HT-29 (cell line): ENCODE results near the gene TBC1D5. TPM values are rescaled to one million over a fixed set of nuclear protein-coding genes. Genes with fewer than 3 reads are reported as not detected.
"Not testable (repeated sequence)": the region's sequence is repeated elsewhere in the genome, so short reads cannot be mapped to it uniquely, and the experiment has no call there.

Experiments used
- DNase-seq: peaks from one replicate; pipeline ENCODE4 v3.0.0-alpha.2; 2015; ENCODE audit warnings: low spot score
- total RNA-seq: library from RNA; depleted of rRNA; stranded (reverse); fragments of >200 nt; shearing (Covaris generic); gene quantifications from 2 replicates; pipeline ENCODE4 v1.2.3, GENCODE V29; 2014

Gene TBC1D5
- total RNA-seq, 1 experiment from 2014 or later, result 9.8 TPM

DNA sequence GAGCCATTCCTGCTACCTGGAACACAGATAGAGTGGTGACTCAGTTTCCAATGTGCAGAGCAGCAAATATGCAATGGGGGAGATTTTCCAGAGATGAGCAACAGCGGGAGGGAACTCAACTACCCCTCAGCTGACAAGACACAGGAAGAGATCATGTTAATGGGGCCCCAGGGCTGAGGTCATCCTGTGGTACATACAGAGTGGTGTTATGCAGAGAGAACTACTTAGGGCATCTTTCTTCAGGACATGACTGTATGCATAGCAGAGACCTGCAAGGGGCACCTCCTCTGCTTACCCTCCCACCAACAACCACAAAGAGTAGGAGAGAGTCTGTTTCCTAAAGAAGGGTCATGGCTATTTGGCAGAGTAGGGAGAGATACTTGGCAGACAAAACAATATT, 6.8 kb upstream of the TBC1D5 start:
- DNase-seq, result no peak

DNA sequence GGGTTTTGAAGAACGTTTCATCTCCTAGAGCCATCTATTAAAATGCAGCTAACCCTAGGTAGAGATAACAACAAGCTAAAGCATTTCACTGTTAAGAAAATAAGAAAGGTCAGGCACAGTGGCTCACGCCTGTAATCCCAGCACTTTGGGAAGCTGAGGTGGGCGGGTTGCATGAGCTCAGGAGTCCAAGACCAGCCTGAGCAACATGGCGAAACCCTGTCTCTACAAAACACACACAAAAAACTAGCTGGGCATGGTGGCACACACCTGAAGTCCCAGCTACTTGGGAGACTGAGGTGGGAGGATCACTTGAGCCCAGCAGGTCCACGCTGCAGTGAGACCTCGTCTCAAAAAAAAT, 5.4 kb upstream of the TBC1D5 start:
- DNase-seq, result no peak

DNA sequence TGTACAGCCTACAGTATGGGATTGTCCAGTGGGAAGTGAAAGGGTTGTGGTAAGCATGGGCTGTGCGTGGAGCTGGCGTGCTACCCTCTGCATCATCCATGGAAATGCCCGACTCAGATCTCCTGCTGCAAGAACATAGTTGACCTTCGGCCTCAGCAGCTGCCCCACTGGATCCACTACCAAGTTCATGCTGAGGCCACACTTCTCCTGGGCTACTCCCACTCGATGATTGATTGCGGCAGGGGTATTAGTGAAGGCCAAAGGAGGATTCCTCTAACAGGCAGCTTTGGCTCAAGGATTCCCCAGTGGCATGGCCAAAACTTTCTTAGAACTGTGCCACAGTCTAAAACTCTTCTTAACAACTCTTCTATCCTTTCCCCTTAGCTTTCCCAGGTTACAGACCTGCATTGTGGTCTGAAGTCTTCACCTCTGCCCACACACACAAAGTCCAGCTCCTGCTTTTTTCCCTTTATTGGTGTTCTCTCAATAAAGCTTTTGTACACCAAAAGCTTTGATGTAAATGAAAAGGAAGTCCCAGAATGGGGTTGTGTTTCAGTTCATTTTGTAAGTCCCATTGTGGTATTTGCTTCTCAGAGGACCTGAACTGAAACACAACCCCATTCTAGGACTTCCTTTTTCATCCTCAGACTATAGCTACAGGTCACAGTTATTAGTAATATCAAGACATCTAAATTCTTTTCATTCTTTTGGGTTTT, 4.9 kb upstream of the TBC1D5 start:
- no peak for DNase-seq

DNA sequence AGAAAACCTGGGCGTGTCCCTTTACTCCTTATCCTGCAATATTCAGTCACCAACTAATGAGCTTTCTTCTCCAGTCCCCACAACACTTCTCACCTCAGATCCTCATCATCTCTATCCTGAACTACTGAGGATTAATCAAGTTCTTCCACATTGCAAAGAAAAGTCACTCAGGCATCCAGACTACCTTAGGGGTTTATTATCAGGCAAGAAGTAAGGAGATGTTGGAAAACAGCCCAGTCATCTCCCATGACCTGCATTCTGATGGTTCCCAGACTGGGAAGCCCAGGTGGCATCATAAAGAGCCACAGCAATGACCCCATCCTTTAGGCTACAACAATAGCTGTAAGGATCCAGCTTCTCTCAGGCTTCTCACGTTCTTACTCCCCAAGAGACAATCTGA, 3.5 kb upstream of the TBC1D5 start:
- DNase-seq, result no peak

DNA sequence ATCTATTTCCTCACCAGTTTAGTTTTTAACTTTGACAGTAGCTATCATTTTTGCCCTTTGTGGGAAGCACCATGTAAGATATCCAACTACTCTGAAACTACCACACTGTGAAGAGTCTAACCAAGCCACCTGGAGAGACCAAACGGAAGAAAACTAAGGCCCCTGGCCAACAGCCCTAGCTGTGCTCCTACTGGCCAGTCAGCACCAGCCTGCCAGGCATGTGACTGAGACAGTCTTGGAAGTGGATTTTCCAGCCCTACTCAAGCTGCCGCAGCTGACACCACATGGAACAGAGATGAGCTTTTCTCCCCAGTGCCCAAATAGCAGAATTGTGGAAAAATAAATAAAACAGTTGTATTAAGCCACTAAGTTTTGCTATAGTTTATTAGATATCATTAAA, 2.9 kb upstream of the TBC1D5 start:
- DNase-seq, result no peak

DNA sequence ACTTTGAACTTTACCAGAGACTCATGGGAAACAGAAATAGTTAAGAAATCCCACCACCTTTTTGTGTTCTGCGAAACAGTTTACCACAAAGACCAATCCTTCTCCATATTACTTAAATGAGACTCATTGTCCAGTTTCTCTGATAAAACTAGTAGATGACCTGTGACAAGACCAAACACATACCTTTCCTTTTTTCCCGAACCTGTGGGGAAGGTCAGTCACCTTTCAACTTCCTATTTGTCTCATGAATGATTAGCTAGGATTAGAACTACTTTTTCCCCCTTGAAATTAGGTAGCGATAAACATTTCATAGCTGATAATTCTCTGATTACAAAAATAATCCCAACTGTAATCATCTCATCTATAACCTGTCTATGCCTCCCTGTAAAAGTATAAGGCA, 2.3 kb upstream of the TBC1D5 start:
- DNase-seq, result no peak

DNA sequence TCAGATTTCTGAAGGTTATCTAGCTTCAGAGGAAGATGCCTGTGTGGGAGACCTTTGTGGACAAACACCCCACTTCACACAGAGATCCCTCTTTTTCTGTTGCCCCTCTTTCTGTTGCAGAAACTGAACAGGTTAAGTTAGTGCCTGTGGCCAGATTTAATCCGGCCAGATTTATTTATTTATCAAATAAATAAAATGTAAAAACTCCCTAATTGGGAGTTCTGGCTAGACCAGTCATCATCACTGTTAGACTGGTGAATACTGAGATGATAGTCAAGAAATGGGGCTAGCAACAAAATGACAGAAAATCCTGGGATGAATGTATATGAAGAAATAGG, 1.2 kb upstream of the TBC1D5 start:
- DNase-seq, result no peak

DNA sequence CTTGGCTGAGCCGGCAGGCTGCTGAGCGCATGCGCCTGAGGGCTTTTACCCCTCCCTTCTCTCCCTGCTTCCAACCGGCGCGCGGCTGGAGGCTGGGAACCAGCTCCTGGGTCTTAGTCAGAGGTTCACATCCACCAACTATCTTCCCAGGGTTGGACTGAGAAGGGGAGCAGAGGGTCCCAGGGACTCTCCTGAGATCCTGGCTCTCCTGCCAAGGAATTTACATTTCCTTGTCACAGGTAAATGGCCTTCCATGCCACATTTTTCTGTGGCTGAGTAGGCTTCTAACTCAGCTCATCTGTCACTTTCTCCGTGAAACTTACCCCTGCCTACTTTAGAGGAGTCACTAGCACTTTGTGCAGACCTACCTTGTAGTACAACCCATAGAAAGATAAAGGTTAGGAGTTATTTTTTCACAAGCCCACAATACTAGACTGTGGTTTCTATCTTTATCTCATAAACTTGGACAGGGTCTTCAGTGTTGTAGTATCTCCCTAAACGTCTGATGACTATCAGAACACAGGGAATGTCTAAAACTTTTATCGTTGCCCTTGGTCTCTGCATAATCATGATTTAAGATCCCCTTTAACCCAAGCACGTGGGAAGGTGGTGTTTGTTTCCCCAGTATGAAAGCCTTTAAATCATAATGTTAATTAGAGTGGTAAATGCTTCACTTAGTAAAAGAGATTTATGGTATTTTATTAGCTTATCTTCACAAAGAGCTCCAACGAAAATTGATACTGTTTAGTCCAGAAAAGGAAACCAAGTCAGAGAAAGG, 638 bp upstream of the TBC1D5 start:
- DNase-seq, result no peak

DNA sequence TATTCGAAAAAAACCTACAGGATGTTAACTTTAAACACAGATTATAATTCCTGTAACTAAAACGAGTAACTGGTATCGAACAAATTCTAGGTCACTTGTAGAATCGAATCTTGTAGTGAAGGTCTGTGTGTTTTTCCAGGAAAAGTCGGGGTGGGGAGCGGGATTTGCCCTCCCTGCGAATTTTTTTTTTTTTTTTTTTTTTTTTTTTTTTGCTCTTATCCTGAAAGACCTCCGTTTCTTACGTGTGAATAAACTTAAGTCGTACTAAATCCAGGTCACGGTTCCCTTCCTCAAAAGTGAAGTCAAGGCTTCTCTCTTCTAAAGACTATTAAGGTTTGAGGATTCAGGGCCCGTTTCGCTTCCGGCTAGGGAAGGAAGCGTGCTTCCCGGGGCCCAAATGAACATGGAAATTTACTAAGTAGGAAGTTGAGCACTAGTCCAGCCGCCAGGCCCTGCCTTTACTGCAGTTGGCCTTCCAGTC, 770 bp downstream of the TBC1D5 start:
- peak; percentile 35 for DNase-seq

DNA sequence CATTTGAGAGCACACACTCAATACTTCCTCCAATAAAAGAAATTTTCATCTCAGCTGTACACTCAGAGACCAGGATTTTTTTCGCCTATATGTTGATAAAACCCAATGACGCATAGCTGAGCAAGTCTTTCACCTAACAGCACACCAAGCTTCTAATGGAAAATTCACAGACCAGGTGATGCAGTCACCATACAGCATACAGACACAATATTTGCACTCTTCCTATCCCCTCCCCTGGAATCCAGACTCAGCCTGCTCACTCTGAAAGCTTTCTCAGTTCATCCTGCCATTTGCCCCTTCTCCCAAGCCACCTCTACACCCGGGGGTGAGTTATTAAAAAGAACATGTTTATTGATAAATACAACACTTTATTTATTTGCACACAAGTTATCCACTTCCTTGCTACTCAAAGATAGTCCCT, 1.7 kb downstream of the TBC1D5 start:
- peak; percentile 53 for DNase-seq

DNA sequence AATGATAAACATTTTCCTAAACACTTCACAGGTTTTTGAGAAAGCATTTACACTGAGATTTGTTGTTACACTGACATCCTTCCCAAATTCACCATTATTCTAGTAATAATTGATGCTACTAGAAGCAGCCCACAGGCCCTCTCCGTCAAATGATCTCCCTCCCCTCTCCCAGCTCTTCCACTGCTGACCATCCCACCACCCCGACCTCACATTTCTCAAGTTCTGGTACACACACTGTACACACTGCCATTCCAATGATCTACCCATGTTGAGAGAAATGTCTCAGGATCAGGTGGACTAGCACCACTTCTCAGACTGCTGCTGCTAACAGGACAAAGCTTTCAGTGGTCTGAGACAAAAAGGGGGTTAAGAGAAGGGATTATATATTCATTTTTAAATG, 3.5 kb downstream of the TBC1D5 start:
- DNase-seq, result no peak

DNA sequence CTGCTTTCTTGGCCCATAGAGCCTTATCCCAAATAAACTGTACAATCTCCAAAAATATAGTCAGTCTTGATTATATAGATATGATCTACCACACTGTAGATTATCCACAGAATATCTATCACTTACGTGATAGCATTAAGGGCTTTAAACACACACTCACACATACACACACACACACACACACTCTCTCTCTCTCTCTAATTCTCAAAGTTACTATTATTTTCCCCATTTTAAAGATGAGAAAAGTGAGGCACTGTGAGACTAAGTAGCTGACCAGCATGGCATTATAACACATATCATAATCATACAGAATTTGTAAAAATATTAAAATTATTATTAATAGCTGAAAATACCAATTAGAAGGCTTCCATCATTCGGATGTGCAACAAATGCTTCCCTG, 4.2 kb downstream of the TBC1D5 start:
- DNase-seq, result no peak

DNA sequence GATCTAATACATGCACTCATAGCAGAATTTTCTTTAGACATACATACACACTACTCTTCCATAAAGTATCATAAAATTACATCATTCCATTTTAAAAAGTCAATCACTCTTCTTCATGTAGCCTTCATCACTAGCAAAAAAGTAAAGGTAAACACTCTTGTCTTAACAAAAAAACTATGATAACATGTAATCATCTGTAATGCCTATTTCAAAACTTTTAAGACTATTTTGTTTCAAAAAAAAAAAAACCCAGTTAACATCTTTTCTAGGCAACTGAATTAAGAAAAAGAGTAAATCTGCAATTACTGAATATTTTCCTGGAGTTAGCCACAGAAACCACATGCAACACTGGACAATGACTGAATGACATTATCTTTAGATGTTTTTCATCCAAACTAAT, 4.8 kb downstream of the TBC1D5 start:
- DNase-seq, result no peak

DNA sequence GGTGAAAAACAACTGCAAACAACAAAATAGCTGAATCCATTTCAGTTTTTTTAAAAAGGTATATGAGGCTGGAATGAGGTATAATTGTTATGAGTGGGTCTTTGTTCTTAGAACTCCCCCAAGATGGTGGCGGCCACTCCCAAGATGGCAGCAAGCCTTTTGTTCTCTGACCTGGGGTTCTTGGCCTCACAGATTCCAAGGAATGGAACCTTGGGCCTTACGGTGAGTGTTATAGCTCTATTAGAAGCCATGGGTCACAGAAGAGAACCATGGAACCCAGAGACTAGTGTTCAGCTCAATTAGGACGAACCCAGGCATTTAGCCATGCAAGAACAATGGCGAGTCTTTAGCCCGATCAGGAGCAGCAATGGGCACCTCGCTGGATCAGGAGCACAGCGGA, 7.1 kb downstream of the TBC1D5 start:
- DNase-seq, result not testable (repeated sequence)

DNA sequence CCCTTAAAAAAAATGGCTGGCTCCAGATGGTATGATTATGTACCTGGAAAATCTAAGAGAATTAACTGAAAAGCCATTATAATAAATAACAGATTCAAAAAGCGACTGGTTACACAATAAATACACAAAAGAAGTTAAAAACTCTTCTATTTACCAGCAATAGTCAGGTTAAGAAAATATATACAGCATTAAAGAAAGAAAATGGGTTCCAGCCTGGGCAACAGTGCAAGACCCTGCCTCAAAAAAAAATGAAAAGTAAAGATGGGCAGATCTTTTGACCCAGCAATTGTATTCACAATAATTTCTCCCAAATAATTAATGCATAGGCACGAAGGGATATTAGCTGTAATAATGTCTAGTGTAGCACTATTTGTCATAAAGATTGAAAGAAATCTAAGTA, 8.7 kb downstream of the TBC1D5 start:
- no peak for DNase-seq

DNA sequence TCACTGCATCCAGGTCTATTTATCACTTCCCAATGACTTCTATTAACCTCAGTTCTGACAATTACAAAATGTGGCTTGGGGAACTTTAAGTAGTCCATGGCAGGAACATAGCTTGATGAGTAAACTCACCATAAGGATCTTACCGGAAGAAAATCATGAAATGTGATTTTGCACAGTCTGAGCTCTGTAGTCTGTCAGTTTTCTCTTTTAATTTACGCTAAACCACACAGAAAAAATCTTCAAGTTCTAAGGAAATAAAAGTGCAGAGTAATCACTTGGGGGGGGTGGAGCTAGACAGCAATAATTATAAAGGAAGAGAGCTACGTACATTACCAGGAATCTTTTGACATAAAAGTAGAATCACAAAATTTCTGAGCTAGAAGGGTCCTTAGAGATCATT, 9.2 kb downstream of the TBC1D5 start:
- DNase-seq, result no peak

DNA sequence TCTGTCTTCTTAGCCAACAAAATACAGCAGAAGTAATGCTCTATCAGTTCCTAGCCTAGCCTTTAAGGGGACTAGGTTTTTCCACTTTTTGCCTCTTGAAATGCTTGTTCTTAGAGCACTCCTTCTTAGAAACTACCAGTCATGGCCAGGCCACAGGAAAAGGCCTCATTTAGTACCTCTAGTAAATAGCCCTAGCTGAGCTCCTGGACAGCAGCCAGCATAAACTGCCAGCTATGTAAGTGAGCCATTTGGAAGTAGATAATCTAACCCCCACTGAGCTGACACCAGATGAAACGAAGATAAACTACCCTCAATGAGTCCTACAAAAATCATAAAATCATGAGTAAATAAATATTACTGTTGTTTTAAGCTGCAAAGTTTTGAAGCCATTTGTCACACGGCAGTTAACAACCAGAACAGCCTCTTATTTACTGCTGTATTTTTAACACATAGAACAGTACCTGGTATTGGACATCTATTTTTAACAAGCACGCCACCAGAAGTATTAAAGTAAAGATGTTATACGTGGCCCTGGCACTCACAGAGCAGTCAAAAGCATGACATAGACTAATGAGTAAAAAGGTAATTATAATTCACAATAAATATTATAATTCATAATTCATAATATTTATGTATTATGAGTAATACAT, 12.0 kb downstream of the TBC1D5 start:
- DNase-seq, result peak; percentile 57

DNA sequence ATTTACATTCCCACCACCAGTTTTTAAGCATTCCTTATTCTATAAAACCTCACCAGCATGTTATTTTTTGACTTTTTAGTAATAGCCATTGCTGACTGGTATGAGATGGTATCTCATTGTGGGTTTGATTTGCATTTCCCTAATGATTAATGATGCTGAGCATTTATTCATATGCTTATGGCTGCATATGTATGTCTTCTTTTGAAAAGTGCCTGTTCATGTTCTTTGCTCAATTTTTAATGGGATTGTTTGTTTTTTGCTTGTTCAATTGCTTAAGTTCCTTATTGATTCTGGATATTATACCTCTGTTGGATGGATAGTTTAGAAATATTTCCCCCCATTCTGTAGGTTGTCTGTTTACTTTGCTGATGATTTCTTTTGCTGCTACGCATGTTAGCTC, 16.1 kb downstream of the TBC1D5 start:
- no peak for DNase-seq

DNA sequence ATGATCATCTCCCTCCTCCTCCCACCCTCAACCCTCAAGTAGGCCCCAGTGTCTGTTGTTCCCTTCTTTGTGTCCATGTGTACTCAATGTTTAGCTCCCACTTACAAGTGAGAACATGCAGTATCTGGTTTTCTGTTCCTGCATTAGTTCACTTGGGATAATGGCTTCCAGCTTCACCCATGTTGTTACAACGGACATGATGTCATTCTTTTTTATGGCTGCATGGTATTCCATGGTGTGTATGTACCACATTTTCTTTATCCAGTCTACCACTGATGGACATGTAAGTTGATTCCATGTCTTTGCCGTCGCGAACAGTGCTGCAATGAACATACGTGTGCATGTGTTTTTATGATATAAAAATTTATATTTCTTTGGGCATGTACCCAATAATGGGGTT, 16.6 kb downstream of the TBC1D5 start:
- not testable (repeated sequence) for DNase-seq

DNA sequence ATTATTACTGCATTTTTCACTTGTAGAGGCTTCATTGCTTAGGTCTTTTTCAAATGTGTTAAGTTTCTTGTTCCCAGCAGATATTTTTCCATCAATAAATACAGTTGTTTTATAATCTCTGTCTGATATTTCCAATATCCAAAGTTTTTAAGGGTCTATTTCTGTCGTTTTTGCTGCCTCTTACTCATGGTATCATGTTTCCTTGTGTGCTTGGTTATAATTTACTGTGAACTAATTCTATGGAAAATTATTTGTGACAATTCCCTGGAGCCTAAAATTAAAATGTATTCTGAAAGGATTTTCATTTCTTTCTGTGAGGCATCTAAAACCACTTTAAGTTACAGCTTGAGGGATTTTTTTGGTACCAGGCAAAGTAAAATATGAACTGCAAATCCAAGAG, 17.5 kb downstream of the TBC1D5 start:
- no peak for DNase-seq

DNA sequence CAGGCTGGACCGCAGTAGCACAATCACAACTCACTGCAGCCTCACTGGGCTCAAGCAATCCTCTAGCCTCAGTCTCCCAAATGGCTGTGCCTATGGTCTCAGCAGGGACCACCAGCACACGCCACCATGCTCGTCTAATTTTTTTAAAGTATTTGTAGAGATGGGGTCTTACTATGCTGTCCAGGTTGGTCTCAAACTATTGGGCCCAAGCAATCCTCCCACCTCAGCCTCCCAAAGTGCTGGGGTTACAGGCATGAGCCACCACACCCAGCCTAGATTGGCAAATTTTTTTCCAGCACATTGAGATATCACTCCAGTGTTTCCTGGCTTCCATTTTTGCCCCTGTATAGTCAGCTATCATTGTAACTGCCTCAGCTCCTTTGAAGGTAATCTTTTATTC, 18.3 kb downstream of the TBC1D5 start:
- no peak for DNase-seq

DNA sequence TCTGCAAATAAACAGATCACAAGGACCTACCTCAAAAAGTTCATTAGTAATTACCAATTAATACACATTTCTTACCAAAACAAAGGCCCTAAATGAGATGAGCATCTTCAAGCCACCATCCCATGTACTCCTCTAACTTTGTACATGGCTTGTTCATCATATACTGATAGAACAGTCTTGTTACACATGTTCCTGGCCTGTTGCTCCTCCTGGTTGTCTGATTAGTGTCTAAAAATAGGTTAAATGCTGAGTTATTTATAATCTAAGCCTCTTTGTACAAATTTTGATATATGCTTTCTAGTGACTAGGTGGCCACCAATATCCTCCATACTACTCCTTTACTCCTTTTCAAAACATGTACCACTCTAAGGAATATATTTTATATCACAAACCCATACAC, 25.0 kb downstream of the TBC1D5 start:
- no peak for DNase-seq

DNA sequence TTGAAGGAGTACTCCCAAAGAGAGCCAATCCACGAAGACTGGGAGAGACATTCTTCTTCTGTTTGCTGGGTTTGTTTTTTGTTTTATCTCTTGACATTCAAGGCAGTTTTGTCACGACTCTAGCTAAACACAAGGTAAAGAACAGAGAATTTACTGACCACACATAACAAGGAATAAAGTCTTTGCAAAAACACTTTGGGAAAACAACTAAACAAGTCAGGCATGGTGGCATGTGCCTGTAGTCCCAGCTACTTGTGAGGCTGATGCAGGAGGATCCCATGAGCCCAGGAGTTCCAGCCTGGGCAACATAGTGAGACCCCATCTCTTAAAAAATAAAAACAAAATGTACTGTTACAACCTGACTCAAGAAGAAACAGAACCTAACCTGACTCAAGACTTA, 28.0 kb downstream of the TBC1D5 start:
- no peak for DNase-seq
